Endometrial microvascular endothelial cells (primary cell): Measurements from ENCODE around the gene DNMT1. TPM values are rescaled to one million over a fixed set of nuclear protein-coding genes. Genes with fewer than 3 reads are reported as not detected.
"Not testable (repeated sequence)": the region's sequence is repeated elsewhere in the genome, so short reads cannot be mapped to it uniquely, and the experiment has no call there.

ENCODE experiments used
- in situ Hi-C: cut with HindIII; loops from 2 replicates; pipeline ENCODE4 v1.10.0; 2017; ENCODE audit warnings: low sequenced_read_pairs, low pct_unique_long_range_greater_than_20kb; ENCODE audit errors: inconsistent ontology term
- total RNA-seq: library from RNA; depleted of rRNA; stranded (reverse); fragments of >200 nt; gene quantifications from one replicate; pipeline ENCODE4 v1.2.3, GENCODE V29; 2015; ENCODE audit errors: inconsistent ontology term

DNMT1 gene
- total RNA-seq, 1 donor from 2014 or later = 134 TPM

DNA sequence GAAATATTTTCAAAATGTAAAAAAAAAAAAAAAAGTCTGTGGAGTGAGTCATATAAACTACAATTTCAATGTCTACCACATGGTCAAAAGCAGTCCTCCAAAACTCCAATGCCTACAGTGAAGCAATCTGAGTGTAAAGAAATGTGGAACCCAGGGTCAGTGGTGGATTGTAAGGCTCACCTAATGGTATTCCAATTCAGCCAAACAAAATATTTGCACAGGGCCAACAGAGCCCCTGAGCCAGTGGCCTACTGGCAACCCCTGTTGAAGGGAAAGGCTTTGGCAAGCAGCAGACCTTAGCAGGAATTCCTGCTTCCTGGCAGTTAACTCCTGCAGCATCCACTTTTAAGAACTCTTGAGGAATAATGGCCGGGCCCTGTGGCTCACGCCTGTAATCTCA lies 3.4 kb downstream of the DNMT1 start:
- in situ Hi-C loops = no loop called here

- in situ Hi-C loops = no loop called here
These were observed 4.7 kb downstream of the DNMT1 start for GRCh38 chr19:10190026-10190425.

DNA sequence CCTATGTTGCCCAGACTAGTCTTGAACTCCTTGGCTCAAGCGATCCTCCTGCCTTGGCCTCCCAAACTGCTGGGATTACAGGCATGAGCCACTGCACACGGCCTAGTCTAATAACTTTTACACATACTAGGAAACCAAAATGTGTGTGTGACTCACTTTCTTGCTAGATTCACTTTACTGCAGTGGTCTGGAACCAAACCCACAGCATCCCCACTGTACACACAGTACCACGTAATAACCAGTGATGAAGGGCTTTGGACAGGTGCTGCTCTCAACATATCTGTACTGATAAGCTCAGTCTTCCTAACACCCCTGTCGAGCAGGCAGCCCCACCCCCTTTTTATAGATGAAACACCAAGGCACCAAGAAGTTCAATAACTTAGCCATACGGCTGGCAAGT lies 5.1 kb downstream of the DNMT1 start:
- in situ Hi-C loops = no loop called here

DNA sequence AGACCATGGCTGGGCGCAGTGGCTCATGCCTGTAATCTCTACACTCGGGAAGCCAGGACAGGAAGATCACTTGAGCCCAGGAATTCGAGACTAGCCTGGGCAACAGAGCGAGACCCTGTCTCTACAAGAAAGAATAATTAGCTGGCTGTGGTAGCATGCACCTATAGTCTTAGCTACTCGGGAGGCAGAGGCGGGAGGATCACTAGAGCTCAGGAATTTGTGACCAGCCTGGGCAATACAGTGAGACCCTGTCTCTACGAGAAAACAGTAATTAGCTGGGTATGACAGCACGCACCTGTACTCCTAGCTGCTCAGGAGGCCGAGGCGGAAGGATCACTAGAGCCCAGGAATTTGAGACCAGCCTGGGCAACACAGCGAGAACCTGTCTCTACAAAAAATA lies 7.4 kb downstream of the DNMT1 start:
- in situ Hi-C loops = no loop called here

- in situ Hi-C loops = no loop called here
These were observed 10.1 kb downstream of the DNMT1 start for GRCh38 chr19:10184636-10185035.

DNA sequence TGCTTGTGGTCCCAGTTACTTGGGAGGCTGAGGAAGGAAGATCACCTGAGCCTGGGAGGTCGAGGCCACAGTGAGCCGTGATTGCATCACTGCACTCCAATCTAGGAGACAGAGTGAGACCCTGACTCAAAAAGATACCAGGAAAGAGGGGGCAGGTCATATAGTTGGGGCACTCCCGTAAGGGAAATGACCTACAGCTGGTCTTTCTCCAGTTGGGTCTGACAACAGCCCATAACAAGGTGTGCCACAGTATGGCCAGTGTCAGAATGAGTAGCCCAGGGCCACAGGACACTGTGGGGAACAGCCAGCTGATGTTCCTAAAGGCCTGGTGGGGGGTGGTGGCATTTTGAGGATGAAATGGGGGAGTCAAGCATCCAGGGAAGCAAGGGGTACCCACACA lies 10.8 kb downstream of the DNMT1 start:
- in situ Hi-C loops = no loop called here

- in situ Hi-C loops = no loop called here
These were observed 11.9 kb downstream of the DNMT1 start for GRCh38 chr19:10182847-10183246.

DNA sequence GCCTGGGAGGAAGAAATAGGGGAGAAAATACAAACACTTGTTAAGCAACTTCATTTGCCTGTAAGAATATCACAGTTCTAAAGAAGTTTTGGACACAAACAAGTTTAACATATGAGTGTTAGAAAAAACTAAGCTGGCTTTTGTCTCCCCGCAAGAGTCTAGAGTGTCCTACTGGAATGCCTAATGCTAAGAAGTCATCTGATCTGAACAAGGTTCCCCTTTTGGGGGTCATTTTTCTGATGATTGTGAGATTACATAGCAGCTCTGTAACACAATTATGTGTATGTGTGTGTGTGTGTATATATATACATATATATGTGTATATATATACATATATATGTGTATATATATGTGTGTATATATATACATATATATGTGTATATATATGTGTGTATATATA lies 12.7 kb downstream of the DNMT1 start:
- in situ Hi-C loops = no loop called here

DNA sequence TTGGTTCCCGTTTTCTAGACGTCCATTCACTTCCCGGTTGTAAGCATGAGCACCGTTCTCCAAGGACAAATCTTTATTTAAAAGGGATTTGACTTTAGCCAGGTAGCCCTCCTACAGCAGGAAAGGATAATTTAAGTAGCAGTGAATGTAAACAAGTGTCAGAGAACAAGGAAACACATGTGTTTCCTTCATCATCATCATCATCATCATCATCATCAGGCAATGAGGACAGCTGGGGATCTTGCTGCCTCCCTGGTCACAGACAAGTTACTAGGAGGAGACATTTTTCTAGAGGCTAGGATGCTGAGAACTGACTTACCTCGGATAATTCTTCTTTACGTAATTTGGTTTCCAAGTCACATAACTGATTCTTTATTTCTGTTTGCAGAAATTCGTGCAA lies 14.3 kb downstream of the DNMT1 start:
- in situ Hi-C loops = no loop called here

DNA sequence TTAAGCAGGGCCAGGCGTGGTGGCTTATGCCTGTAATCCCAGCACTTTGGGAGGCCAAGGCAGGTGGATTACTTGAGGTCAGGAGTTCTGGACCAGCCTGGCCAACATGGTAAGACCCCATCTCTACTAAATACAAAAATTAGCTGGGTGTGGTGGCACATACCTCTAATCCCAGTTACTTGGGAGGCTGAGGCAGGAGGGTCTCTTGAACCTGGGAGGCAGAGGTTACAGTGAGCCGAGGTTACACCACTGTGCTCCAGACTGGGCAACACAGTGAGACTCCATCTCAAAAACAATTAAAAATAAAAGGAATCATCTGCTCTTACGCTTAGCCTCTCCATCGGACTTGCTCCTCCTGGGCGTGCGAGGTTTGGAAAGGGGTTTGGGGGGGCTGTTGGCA lies 14.7 kb downstream of the DNMT1 start:
- in situ Hi-C loops = not testable (repeated sequence)

DNA sequence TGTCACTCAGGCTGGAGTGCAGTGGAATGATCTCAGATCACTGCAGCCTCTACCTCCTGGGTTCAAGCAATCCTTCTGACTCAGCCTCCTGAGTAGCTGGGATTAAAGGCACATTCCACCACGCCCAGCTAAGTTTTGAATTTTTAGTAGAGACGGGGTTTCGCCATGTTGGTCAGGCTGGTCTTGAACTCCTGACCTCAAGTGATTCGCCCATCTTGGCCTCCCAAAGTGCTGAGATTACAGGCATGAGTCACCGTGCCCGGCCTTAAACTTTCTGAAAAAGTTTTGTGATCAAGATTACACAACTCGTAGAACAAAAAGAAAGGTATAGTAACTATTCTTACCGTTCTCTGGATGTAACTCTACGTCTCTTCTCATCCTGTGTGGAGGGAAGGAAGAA lies 21.2 kb downstream of the DNMT1 start:
- in situ Hi-C loops = no loop called here

GRCh38 chr19:10168386-10168948 lies 26.3 kb downstream of the DNMT1 start:
- in situ Hi-C loops = no loop called here

DNA sequence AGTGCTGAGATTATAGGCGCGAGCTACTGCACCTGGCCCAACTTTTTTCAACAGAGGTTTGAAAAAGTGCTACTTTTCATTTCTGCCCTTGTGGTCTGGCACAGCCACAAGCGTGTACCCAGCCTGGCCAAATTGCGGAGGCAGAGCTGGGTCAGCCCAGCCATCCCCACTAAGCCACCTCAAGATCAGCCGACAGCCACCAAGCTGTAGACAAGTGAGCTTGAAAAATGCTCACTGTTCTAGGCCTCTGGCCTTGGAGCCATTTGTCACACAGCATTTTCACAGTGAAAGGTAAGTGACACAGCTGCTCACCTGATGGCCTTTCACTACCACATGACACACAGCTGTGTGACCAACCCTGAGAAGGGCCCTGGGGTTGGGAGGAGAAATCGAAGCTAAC lies 27.3 kb downstream of the DNMT1 start:
- in situ Hi-C loops = no loop called here

GRCh38 chr19:10166501-10166900 lies 28.3 kb downstream of the DNMT1 start:
- in situ Hi-C loops = not testable (repeated sequence)

- in situ Hi-C loops = no loop called here
These were observed 28.7 kb downstream of the DNMT1 start for GRCh38 chr19:10166046-10166445.

DNA sequence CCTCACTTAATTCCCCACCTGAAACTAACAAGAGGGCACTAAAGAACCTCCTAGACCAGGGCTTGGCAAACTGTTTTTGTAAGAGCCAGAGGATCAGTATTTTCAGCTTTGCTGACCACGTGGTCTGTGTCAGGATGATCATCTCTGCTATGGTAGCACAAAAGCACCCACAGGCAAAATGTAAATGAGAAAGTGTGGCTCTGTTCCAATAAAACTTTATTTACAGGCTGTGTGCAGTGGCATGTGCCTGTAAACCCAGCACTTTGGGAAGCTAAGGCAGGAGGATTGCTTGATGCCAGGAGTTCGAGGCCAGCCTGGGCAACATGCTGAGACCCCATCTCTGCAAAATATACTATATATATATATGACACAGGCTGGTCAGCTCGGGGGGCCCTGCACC lies 31.2 kb downstream of the DNMT1 start:
- in situ Hi-C loops = no loop called here

DNA sequence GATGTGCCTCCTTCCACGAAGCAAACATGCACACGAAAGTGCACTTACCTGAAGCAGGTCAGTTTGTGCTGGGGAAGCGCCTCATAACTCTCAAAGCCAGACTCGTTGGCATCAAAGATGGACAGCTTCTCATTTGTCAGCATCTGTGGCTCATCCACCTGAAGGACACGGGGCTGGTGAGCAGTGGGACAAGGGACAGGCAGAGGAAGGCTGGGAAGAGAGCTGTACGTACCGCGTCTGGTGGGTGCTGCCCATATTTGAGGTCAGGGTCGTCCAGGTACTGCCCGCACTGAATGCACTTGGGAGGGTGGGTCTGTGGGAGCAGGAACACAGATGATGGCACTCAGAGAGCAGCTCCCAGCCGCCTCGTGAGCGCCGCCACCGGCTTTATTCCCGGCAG lies 35.1 kb downstream of the DNMT1 start:
- in situ Hi-C loops = no loop called here

DNA sequence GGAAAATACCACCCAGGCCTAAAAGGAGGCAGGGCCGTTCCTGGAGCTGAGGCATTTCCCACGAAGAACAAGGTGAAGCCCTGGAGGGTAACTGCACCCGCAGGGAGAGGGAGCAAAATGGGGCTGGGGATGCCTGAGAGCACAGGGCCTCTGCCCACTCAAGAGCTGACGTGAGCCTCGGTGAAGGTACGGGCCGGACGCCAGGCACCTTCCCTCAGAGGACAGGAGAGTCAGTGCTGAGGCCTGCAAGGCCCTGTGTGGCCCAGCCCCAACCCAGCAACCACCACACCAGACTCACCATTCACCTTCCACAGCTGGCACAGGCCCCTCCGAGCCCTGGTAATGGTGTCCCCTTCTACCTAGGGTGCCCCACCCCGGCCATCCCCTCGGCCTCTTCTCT lies 36.3 kb downstream of the DNMT1 start:
- in situ Hi-C loops = no loop called here

- in situ Hi-C loops = no loop called here
These were observed 36.7 kb downstream of the DNMT1 start for GRCh38 chr19:10158071-10158470.

DNA sequence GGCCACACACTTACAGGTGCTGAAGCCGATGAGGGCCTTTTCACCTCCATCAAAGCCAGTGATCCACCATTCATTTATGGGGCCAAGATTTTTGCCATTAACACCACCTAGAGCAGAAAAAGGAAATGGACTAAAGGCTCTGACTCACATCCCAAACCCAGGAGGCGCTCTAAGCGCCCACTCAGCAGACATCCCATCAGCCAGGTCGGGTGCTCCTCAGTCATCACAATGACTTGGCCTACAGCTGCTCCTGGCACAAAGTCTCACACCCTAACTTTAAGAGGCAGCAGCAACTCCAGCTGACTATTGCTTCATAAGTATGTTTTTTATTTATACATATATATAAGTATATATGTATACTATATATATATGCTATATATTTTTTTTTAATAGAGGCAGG lies 38.9 kb downstream of the DNMT1 start:
- in situ Hi-C loops = no loop called here

DNA sequence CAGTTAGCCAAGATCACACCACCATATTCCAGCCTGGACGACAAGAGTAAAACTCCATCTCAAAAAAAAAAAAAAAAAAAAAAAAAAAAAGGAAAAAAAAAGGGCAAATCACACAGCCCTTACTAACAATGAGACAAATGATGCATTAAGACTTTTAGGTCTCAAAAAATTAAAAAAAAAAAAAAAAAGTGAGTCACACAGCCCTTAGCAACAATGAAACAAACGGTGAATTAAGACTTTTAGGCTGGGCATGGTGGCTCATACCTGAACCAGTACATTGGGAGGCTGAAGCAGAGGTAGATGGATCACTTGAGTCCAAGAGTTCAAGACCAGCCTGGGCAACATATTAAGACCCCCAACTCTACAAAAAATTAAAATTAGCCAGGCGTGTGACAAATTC lies 42.7 kb downstream of the DNMT1 start:
- in situ Hi-C loops = no loop called here

- in situ Hi-C loops = no loop called here
These were observed 43.2 kb downstream of the DNMT1 start for GRCh38 chr19:10151521-10151920.
